NCI-H1436 (cell line): ENCODE measurements around the gene COL23A1.

ENCODE experiments used
- DNase-seq: peaks from one replicate; lab custom pipeline; 2025; lab: John Stamatoyannopoulos, UW

Gene COL23A1

GRCh38 chr5:178460174-178460573 lies 130.0 kb downstream of the COL23A1 start:
- no peak for DNase-seq

GRCh38 chr5:178458140-178458539 lies 132.1 kb downstream of the COL23A1 start:
- no peak for DNase-seq

- DNase-seq: no peak
Observed at GRCh38 chr5:178457471-178457870, 132.7 kb downstream of the COL23A1 start.

- DNase-seq: no peak
Observed at GRCh38 chr5:178455480-178455835, 134.7 kb downstream of the COL23A1 start.

GRCh38 chr5:178454821-178455479 lies 135.2 kb downstream of the COL23A1 start:
- DNase-seq: no peak

GRCh38 chr5:178454303-178454702 lies 135.9 kb downstream of the COL23A1 start:
- DNase-seq: no peak

GRCh38 chr5:178453224-178453623 lies 137.0 kb downstream of the COL23A1 start:
- no peak for DNase-seq

- no peak for DNase-seq
Observed at GRCh38 chr5:178450121-178451028, 139.8 kb downstream of the COL23A1 start.

GRCh38 chr5:178449163-178450070 lies 140.8 kb downstream of the COL23A1 start:
- no peak for DNase-seq

GRCh38 chr5:178445534-178445933 lies 144.7 kb downstream of the COL23A1 start:
- no peak for DNase-seq

GRCh38 chr5:178442405-178443257 lies 147.6 kb downstream of the COL23A1 start:
- DNase-seq: no peak

- DNase-seq: no peak
Observed at GRCh38 chr5:178441486-178442270, 148.5 kb downstream of the COL23A1 start.

GRCh38 chr5:178440181-178440580 lies 150.0 kb downstream of the COL23A1 start:
- DNase-seq: no peak

- DNase-seq: no peak
Observed at GRCh38 chr5:178439493-178440180, 150.6 kb downstream of the COL23A1 start.

- no peak for DNase-seq
Observed at GRCh38 chr5:178438796-178439195, 151.4 kb downstream of the COL23A1 start.

GRCh38 chr5:178437386-178438075 lies 152.7 kb downstream of the COL23A1 start:
- DNase-seq: no peak

GRCh38 chr5:178436326-178436940 lies 153.8 kb downstream of the COL23A1 start:
- DNase-seq: no peak

- DNase-seq: no peak
Observed at GRCh38 chr5:178435321-178436238, 154.6 kb downstream of the COL23A1 start.
